Ureter (tissue), 1 donor: ENCODE results near the gene WASHC3. TPM values are rescaled to one million over a fixed set of nuclear protein-coding genes. Genes with fewer than 3 reads are reported as not detected.
"Not testable (repeated sequence)": the region's sequence is repeated elsewhere in the genome, so short reads cannot be mapped to it uniquely, and the experiment has no call there.

Experiments used
- DNase-seq: peaks from one replicate; pipeline ENCODE4 v3.0.0-alpha.2; 2020; ENCODE audit warnings: low spot score
- total RNA-seq: library from RNA; stranded (reverse); gene quantifications from one replicate; pipeline ENCODE4 v1.2.4, GENCODE V29; 2023
- donor health status: DM: yes; HTN: yes; CAD: no.

WASHC3 gene
- total RNA-seq, 1 donor from 2014 or later: 41.5 TPM

GRCh38 chr12:102050660-102051430 lies 10.9 kb downstream of the WASHC3 start:
- no peak for DNase-seq

GRCh38 chr12:102043928-102044327 lies 17.9 kb downstream of the WASHC3 start:
- DNase-seq: no peak

- DNase-seq: no peak
Observed at GRCh38 chr12:102033991-102034745, 27.6 kb downstream of the WASHC3 start.

- no peak for DNase-seq
Observed at GRCh38 chr12:102031852-102032251, 29.9 kb downstream of the WASHC3 start.

DNA sequence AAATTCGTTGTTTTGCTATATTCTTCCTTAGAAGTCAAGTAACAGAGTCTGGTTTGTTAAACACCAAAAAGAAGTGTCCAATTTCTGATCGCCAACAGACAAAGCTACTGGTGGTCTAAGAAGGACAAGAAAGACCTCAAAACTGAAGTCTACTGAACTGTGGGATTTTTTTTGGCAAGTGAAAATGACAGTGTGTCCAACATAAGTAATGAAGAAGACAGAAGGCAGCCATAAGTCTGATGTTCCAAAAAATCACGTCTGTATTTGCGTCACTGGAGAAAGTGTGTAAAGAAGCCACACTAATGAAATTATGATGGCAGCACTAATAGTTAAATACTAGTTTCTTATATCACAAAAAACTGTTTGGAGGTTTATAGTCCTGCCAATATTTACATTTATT lies 32.6 kb downstream of the WASHC3 start:
- DNase-seq: no peak

- no peak for DNase-seq
Observed at GRCh38 chr12:102026728-102027127, 35.1 kb downstream of the WASHC3 start.

DNA sequence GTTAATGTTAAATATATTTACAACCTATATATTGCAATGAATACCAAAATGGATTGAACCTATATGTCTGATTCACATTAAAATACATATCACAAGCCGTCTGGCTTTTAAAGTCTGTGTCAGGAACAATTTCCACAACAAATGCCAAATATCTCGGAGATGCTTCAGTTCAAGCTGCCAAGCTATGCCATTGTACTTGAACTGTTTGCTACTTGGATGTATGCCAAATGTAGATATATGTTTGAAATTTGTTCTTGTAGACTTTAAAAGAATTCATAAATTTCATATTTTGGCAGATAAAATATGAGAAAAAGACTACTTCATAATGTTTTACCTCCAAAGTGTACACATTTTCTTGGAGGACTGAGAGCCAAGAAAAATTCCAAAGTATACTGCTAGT lies 37.0 kb downstream of the WASHC3 start:
- no peak for DNase-seq

- no peak for DNase-seq
Observed at GRCh38 chr12:102023343-102023930, 38.4 kb downstream of the WASHC3 start.

DNA sequence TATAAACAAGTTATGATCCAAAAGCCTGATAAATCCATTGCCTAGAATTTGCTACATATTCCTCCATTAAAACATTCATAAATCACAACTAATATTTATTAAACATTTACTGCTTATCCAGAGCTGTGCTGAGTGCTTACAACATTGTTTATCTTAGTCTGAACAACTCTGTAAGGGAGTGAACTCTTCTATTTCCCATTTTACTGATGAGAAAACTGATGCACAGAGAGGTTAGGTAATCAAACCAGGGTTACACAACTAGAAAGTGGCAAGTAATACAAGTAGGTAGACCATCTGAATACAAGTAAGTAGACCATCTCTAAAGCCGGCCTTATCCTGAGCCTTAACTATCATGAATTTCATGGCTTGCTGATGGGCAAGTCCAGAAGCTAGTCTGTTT lies 39.5 kb downstream of the WASHC3 start:
- DNase-seq: no peak

GRCh38 chr12:102021540-102022246 lies 40.1 kb downstream of the WASHC3 start:
- DNase-seq: no peak

DNA sequence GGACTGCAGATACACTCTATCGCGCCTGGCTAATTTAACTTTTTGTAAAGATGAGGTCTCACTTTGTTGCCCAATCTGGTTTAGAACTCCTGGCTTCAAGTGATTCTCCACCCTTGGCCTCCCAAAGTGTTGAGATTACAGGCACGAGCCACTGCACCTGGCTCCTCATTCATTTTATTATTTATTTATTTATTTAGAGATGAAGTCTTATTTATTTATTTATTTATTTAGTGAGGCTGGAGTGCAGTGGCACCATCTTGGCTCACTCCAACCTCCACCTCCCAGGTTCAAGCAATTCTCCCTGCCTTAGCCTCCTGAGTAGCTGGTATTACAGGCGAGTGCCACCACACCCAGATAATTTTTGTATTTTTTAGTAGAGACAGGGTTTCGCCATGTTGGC lies 43.2 kb downstream of the WASHC3 start:
- DNase-seq: not testable (repeated sequence)

DNA sequence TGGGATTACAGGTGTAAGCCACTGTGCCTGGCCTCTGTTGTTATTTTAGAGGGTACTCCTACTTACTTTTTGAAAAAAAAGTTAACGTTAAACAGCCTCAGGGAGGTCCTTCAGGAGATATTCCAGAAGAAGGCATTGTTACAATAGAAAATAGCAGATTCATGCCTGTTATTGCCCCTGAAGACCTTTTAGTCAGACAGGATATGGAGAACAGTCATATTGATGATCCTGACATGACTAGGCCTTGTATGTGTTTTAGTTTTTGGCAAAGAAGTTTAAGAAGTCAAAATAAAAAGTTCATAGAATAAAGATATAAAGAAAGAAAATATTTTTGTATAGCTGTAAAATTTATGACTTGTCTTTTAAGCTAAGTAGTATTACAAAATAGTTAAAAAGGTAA lies 45.3 kb downstream of the WASHC3 start:
- no peak for DNase-seq

DNA sequence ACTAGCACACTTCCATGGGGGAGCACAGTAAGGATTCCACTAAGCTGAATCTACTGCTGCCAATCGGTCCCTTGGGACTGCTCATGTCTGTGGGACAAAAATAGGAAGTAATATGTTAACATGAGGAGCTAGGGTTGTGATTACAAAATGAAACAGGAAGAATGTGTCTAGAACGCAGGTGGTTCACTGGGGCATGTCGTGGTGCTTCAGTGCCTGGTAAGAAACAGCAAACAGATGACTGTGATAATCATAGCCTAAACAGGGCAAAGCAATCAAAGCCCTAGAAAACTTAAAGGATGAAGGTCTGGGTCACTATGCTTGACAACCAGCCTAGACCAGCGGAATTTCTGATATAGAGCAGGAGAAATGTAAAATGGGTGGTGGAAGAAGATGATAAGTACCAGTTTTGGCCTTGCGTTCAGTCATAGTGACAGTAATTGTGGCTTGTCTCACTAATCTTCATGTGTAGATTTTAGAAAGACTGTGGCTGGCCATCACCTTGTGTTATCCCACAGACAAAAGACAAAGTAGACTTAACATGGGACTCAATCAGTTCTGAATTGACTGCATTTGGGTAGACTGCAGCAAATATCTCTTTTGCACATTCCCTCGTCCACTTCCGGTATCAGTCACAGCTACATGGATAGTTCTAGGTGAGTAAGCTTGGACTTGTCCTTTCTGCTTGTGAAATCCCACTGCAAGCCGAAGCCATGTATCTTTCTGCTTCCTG lies 51.4 kb downstream of the WASHC3 start:
- DNase-seq: no peak

DNA sequence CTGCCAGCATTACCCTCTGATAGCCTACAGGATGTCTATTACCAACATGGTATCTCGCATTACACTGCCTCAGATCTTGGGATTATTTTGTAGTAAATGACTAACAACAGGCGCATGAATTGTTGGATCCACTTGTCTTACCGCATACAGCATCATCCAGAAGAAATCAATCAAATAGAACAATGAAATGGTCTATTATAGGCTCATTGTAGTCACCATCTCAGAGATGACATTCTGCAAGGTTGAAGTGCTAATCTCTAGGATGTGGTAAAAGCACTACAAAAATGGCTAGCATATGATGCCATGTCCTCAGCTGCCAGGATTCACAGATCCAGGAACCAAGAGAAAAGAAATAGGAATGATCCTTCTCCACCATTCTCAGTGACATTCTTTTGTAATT lies 52.0 kb downstream of the WASHC3 start:
- no peak for DNase-seq

- DNase-seq: no peak
Observed at GRCh38 chr12:102008615-102009126, 53.1 kb downstream of the WASHC3 start.

DNA sequence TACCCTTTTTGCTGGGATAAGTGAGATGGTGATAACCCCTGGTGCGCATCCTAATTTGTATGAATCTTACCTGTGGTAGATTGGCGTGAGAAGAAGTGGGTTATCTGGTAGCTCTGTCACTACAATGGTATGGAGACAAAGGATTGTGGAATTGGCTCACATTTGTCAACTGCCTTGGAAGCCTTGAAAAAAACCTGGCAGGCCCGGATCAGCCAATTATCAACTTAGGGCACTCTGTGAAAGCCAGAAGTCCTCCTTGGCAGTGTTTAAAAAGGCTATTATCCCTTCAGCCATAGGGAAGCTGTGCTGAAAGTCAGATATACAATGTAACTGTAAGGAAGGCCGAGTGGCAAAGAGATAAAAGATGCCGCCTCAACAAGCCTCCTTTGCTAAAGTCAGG lies 56.5 kb downstream of the WASHC3 start:
- DNase-seq: no peak

DNA sequence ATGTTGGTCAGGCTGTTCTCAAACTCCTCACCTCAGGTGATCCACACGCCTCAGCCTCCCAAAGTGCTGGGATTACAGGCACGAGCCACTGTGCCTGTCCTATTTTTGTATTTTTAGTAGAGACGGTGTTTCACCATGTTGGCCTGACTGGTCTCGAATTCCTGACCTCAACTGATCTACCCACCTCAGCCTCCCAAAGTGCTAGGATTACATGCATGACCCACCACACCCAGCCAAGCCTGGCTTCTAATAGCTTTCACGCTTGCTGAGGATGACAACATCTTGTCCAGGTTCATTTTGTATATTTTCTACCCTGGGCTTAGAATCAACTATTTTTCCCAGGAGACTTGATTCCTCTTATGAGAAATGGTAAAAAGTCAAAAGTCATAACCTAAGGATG lies 64.7 kb downstream of the WASHC3 start:
- DNase-seq: no peak

DNA sequence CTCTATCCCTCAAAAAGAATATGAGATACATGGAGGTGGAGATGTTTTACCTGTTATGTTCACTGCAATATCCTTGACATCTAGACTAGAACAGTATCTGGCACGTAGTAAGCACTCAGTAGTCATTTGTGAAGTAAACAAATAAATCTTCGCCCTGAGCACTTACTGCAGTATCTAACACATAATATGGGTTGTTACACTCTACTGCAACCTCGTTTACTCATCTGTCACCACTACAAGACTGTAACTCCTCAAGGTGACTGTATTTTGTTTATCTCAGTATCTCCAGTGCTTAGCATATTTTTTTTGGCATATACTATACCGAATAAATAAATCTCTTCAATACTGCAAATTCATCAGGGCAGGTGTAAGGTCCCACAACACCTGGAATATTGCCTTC lies 66.1 kb downstream of the WASHC3 start:
- no peak for DNase-seq

- DNase-seq: no peak
Observed at GRCh38 chr12:101992091-101992490, 69.7 kb downstream of the WASHC3 start.

- DNase-seq: no peak
Observed at GRCh38 chr12:101982307-101982706, 79.5 kb downstream of the WASHC3 start.

GRCh38 chr12:101981868-101982267 lies 79.9 kb downstream of the WASHC3 start:
- DNase-seq: no peak
